HT1080 (cell line): ENCODE results near the gene ASF1B. TPM values are rescaled to one million over a fixed set of nuclear protein-coding genes. Genes with fewer than 3 reads are reported as not detected.

Experiments
- DNase-seq: peaks from one replicate; pipeline ENCODE4 v3.0.0-alpha.2; 2015; ENCODE audit warnings: low read depth
- total RNA-seq: library from RNA; depleted of rRNA; stranded (reverse); fragments of >200 nt; shearing (Covaris generic); gene quantifications from 2 replicates; pipeline ENCODE4 v1.2.3, GENCODE V29; 2014; rRNA removed

ASF1B gene
- total RNA-seq, 1 experiment from 2014 or later: 123 TPM

- DNase-seq: no peak
Observed at GRCh38 chr19:14088634-14089411, 47.6 kb downstream of the ASF1B start.

- no peak for DNase-seq
Observed at GRCh38 chr19:14086098-14086497, 50.3 kb downstream of the ASF1B start.

- no peak for DNase-seq
Observed at GRCh38 chr19:14085309-14085995, 50.9 kb downstream of the ASF1B start, which contains the start of gene C19orf67. TSS of gene C19orf67 (minus strand) at chr19:14085783. CDS start at chr19:14085627, 156 bp downstream.

- no peak for DNase-seq
Observed at GRCh38 chr19:14082675-14082960, 53.8 kb downstream of the ASF1B start.

- no peak for DNase-seq
Observed at GRCh38 chr19:14081797-14082674, 54.4 kb downstream of the ASF1B start.

- peak; percentile 98 for DNase-seq
Observed at GRCh38 chr19:14080887-14081796, 55.2 kb downstream of the ASF1B start.

GRCh38 chr19:14078411-14078810, 58.0 kb downstream of the ASF1B start:
- DNase-seq: no peak

GRCh38 chr19:14073925-14074838, 62.2 kb downstream of the ASF1B start:
- no peak for DNase-seq

- peak; percentile 65 for DNase-seq
Observed at GRCh38 chr19:14073261-14073924, 63.0 kb downstream of the ASF1B start.

GRCh38 chr19:14072535-14073260, 63.7 kb downstream of the ASF1B start, which contains the start of gene MISP3:
TSS of gene MISP3 (plus strand) at chr19:14072786. CDS start at chr19:14073310, 524 bp downstream.
- no peak for DNase-seq

- no peak for DNase-seq
Observed at GRCh38 chr19:14070268-14071050, 65.9 kb downstream of the ASF1B start.

Other genes with a start within 250 kb of the ASF1B start
- gene BRME1, start 230.5 kb downstream of the ASF1B start, total RNA-seq: 2.0 and 3.3 TPM in 2 replicates
- gene CC2D1A, start 230.4 kb downstream of the ASF1B start, total RNA-seq: 16.8 and 19.7 TPM in 2 replicates
- gene PODNL1, start 198.2 kb downstream of the ASF1B start, total RNA-seq: 0.23 and 0.37 TPM in 2 replicates
- gene DCAF15, start 184.1 kb downstream of the ASF1B start, total RNA-seq: 35.0 and 44.0 TPM in 2 replicates
- 3.1 and 3.8 TPM in 2 replicates for gene RFX1, start 130.3 kb downstream of the ASF1B start, total RNA-seq
- gene RLN3, start 108.4 kb downstream of the ASF1B start, total RNA-seq: not detected in 2 replicates
- gene IL27RA, start 104.8 kb downstream of the ASF1B start, total RNA-seq: 20.7 and 22.6 TPM in 2 replicates
- 1.5 and 3.9 TPM in 2 replicates for gene PALM3, start 74.5 kb downstream of the ASF1B start, total RNA-seq
- 1.4 and 1.5 TPM in 2 replicates for gene MISP3, start 63.8 kb downstream of the ASF1B start, total RNA-seq
- 0.23 TPM in 1 of 2 replicates, not detected in the other for gene C19orf67, start 50.8 kb downstream of the ASF1B start, total RNA-seq
- 67.3 and 74.3 TPM in 2 replicates for gene SAMD1, start 45.8 kb downstream of the ASF1B start, total RNA-seq
- gene PRKACA, start 18.8 kb downstream of the ASF1B start, total RNA-seq: 17.6 and 25.6 TPM in 2 replicates
- 8.7 and 17.4 TPM in 2 replicates for gene ADGRL1, start 69.6 kb upstream of the ASF1B start, total RNA-seq
- gene ADGRE5, start 244.9 kb upstream of the ASF1B start, total RNA-seq: 11.8 and 14.5 TPM in 2 replicates